ENCODE data around the gene LMBR1L.

LMBR1L gene

DNA sequence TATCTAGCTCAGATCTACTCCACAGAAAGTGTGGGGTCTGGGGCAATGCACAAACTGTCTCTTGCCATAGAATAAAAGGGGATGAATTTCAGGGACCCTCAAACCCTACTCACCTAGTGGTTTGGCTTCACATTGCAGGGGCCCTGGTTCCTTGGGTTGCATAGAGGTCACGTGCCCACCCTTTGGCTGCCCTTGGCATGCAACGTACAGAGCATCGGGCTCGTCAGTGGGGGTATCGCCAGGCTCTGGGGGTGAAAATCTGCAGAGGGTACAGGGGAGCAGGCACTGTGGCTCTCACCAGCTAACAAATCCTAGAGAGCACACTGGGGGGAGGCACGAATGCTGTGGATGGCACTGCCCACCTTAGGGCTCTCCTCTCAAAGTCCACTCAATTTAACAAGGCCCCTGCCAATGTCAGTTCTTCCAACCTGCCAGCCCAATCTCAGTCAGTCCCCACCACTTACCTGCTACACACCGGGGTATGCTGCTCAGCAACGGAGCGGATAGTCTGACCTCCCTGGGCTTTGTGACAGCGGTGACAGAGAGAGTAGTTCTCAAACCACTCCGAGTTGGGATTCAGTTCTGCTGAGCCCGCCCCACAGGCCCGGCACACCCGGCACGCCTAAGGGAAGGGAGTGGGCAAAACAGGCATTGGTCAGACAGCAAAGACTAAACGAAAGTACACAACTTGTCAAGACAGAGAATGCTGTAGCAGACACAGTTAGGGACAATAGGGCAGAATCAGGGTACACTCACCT lies 58.0 kb downstream of the LMBR1L start:
- no peak for DNase-seq (ENCODE audit: low spot score)

DNA sequence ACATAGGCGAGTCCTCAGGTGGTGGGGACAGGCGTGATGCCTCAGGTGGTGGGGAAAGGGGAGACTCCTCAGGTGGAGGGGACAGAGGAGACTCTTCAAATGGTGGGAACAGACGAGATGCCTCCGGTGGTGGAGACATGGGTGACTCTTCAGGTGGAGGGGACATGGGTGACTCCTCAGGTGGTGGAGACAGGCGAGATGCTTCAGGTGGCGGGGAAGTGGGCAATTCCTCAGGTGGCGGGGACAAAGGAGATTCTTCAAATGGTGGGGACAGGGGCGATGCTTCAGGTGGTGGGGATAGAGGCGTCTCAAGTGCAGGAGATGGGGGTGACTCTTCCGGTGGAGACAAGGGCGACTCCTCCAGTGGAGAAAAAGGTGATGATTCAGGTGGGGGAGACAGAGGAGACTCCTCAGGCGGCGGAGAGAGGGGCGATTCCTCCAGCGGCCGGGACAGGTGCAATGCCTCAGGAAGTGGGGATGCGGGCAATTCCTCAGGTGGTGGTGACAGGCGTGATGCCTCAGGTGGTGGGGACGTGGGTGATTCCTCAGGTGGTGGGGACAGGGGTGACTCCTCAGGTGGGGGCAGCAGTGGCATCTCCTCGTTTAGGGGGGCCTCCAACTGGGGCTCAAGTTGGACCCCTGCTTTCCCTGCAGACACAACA lies 58.7 kb downstream of the LMBR1L start:
- no peak for DNase-seq (ENCODE audit: low spot score)

DNA sequence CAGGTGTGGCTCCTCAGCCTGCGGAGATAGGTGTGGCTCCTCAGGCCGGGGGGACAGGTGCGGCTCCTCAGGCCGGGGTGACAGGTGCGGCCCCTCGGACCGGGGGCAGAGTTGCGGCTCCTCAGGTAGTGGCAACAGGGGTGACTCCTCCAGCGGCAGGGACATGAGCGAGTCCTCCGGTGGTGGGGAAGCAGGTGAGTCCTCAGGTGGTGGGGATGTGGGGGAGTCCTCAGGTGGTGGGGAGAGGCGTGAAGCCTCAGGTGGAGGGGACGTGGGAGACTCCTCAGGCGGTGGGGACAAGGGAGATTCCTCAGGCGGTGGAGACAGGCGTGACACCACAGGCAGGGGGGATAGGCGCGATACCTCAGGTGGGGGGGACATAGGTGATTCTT lies 59.3 kb downstream of the LMBR1L start:
- no peak for DNase-seq (ENCODE audit: low spot score)

DNA sequence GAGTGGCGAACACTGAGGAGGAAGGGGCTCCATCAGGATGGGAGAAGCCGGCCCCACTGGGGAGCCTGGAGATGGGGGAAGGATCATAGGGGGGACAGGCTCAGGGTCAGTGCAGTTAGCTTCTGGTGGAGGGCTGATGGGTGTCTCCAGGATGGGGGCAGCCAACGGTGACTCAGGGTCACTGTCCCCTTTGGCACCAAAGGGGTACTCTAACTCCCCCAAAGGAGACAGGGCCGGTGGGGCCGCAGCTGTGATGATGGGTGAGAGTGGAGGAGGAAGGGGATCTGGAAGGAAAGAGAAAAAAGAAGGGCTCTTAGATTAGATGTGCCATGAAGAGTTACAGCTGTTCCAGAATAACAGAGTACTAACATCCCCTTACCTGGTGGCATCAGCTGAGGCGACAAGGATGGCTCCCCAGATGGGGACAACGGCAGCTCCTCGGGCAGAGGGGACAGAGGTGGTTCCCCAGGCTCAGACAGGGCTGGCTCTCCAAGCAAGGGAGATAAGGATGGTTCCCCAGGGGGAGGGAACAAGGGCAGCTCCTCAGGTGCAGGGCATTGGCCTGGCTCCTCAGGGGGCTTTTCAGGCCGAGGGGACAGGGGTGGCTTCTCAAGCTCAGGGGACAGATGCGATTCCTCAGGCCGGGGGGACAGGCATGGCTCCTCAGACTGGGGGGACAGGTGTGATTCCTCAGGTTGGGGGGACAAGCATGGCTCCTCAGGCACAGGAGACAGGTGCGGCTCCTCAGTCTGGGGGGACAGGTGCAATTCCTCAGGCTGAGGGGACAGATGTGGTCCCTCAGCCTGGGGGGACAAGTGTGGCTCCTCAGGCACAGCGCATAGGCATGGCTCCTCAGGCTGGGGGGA lies 59.9 kb downstream of the LMBR1L start:
- no peak for DNase-seq (ENCODE audit: low spot score)

DNA sequence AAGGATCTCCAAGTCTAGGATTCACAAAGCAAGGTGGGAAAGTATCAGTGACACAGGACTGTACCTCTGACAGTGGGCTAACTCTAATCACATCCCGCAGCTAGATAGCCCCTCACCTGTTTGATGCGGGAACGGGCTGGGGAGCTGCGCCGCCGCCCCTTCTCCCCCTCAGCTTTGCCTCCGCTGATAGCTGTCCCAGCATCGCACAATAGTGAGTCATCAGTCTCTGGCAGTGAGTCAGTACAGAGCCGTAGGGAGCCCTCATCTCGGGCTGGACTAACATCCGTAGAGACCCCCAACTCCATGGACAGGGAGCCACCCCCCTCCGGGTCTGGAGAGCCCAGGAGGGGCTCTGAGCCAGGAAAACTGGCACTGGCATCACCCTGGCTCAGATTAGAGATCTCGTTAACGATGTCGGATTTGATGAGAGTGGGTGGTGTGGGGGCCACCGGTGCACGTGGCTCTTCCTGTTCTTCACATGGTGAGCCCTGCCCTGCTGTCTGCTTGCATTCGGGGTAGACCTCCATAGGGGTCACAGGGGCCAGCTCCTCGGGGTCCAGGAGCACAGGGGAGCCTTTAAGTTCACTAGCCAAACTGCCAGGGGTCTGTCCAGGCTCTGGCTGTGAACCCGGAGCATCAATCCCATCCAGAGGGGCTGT lies 61.0 kb downstream of the LMBR1L start:
- DNase-seq (ENCODE audit: low spot score) = peak; percentile 97

DNA sequence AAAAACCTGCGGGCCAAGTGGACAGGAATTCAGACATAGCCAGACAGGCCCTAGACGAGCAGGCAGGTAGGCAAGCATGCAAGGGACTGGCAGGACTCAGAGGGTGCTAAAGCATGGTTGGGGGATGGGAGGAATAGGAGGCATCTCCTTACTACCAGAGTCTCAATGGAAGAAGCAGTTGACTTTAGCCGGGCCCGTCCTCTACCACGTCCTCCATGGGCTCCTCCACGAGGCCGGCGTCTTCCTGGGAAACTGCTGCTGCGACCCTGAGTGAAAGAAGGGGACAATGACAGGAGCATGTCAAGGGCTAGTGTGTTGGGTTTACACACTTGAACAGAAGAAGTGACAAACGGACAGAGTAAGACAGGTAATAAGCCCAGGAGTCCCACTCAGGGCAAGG lies 61.7 kb downstream of the LMBR1L start:
- DNase-seq (ENCODE audit: low spot score) = no peak
